ENCODE measurements around the gene ZNF292. TPM values are rescaled to one million over a fixed set of nuclear protein-coding genes. Genes with fewer than 3 reads are reported as not detected.
A peak's percentile ranks its signal among the peaks of the same experiment; 100 is the strongest.
"Not testable (repeated sequence)": the region's sequence is repeated elsewhere in the genome, so short reads cannot be mapped to it uniquely, and the experiment has no call there.

Gene ZNF292
- polyA plus RNA-seq, 1 donor = 23.9 TPM

DNA sequence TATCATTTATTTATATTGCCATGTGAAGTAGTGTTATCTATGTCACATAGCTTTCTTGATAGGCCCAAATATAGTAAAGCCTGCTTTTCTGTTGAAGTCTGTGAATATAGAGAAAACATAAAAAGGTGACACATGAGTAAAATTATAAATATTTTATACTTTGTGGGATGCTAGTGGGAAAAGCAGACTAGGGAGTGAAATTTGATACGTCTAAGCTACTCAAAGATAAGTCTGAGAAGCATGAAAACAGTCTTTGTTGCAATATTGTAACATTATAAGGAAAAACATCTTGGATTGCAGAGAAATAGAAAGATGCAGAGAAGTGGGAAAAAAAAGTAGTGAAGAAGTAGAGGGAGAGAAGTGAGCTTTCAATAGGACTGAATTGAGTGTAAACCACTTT is 75.4 kb downstream of the ZNF292 start:
- Histone ChIP-seq H3K4me1 (ENCODE audit: control insufficient read depth, insufficient read depth, low read length) (no peaks in the 10 kb centered on the region), H3K4me3 (ENCODE audit: low read length) (no peak overlapping the region), H3K36me3 (ENCODE audit: control insufficient read depth, insufficient read depth, low read length) (peaks cover 10% of the 10 kb centered on the region), H3K27me3 (ENCODE audit: control insufficient read depth, insufficient read depth, low read length) (no peaks in the 10 kb centered on the region), H3K27ac (ENCODE audit: low read length) (no peak overlapping the region), H3K9me3 (ENCODE audit: control insufficient read depth, low read depth, low read length) (no peaks in the 10 kb centered on the region)
- DNase-seq = no peak
- WGBS (ENCODE audit: insufficient coverage, low lambda C conversion rate) = no CpG with 5 or more reads among the region's 1 CpG

DNA sequence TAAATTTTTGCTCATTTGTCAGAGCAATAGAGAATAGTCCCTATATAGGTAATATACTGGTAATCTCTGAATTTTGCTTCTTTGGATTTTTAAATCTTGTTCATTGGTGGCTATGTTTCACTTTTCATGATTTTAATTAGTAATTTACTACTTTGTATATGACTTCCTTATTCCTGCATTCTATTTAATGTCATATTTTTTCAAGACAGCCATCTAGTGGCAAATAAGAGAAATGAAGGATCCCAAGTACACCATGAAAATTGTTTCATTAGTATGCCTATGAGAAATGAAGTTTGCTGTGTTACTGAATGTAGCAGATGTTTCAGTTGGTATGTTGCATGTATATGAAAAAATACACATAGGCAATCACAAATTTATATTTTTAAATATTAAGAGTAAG is 82.4 kb downstream of the ZNF292 start:
- Histone ChIP-seq H3K4me3 (ENCODE audit: low read length) (no peak overlapping the region), H3K9me3 (ENCODE audit: control insufficient read depth, low read depth, low read length) (peaks cover 7% of the 10 kb centered on the region), H3K27ac (ENCODE audit: low read length) (no peak overlapping the region), H3K36me3 (ENCODE audit: control insufficient read depth, insufficient read depth, low read length) (peaks cover 22% of the 10 kb centered on the region), H3K4me1 (ENCODE audit: control insufficient read depth, insufficient read depth, low read length) (peaks cover 3% of the 10 kb centered on the region), H3K27me3 (ENCODE audit: control insufficient read depth, insufficient read depth, low read length) (no peaks in the 10 kb centered on the region)
- DNase-seq = no peak

DNA sequence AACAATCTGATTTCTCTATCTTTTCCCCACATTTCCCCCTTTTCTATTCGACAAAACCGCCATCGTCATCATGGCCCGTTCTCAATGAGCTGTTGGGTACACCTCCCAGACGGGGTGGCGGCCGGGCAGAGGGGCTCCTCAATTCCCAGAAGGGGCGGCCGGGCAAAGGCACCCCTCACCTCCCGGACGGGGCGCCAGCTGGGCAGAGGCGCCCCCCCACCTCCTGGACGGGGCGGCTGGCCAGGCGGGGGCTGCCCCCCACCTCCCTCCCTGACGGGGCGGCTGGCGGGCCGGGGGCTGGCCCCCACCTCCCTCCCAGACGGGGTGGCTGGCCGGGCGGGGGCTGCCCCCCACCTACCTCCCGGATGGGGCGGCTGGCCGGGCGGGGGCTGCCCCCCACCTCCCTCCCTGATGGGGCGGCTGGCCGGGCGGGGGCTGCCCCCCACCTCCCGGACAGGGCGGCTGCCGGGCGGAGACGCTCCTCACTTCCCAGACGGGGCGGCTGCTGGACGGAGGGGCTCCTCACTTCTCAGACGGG is 83.8 kb downstream of the ZNF292 start:
- peaks cover 23% of the 10 kb centered on the region for H3K36me3 ChIP-seq (ENCODE audit: control insufficient read depth, insufficient read depth, low read length)
- not testable (repeated sequence) for DNase-seq; H3K27me3 ChIP-seq (ENCODE audit: control insufficient read depth, insufficient read depth, low read length); H3K9me3 ChIP-seq (ENCODE audit: control insufficient read depth, low read depth, low read length); H3K4me3 ChIP-seq (ENCODE audit: low read length); H3K4me1 ChIP-seq (ENCODE audit: control insufficient read depth, insufficient read depth, low read length); H3K27ac ChIP-seq (ENCODE audit: low read length)
- no CpG with 5 or more reads among the region's 39 CpGs for WGBS (ENCODE audit: insufficient coverage, low lambda C conversion rate)

- 100% methylated on average over 2 of the region's 5 CpGs for WGBS (ENCODE audit: insufficient coverage, low lambda C conversion rate)
- Histone ChIP-seq H3K4me3 (ENCODE audit: low read length) (no peak overlapping the region), H3K27ac (ENCODE audit: low read length) (no peak overlapping the region), H3K4me1 (ENCODE audit: control insufficient read depth, insufficient read depth, low read length) (no peaks in the 10 kb centered on the region), H3K36me3 (ENCODE audit: control insufficient read depth, insufficient read depth, low read length) (peaks cover 29% of the 10 kb centered on the region), H3K27me3 (ENCODE audit: control insufficient read depth, insufficient read depth, low read length) (no peaks in the 10 kb centered on the region), H3K9me3 (ENCODE audit: control insufficient read depth, low read depth, low read length) (peaks cover 7% of the 10 kb centered on the region)
- DNase-seq = no peak
Measured at GRCh38 chr6:87241304-87241703, 85.9 kb downstream of the ZNF292 start.

- no peak for DNase-seq
- Histone ChIP-seq H3K27ac (ENCODE audit: low read length) (no peak overlapping the region), H3K9me3 (ENCODE audit: control insufficient read depth, low read depth, low read length) (peaks cover 7% of the 10 kb centered on the region), H3K4me1 (ENCODE audit: control insufficient read depth, insufficient read depth, low read length) (no peaks in the 10 kb centered on the region), H3K4me3 (ENCODE audit: low read length) (no peak overlapping the region), H3K27me3 (ENCODE audit: control insufficient read depth, insufficient read depth, low read length) (no peaks in the 10 kb centered on the region), H3K36me3 (ENCODE audit: control insufficient read depth, insufficient read depth, low read length) (peaks cover 36% of the 10 kb centered on the region)
- 90% methylated on average over 3 of the region's 4 CpGs for WGBS (ENCODE audit: insufficient coverage, low lambda C conversion rate)
Measured at GRCh38 chr6:87242311-87242710, 86.9 kb downstream of the ZNF292 start.

DNA sequence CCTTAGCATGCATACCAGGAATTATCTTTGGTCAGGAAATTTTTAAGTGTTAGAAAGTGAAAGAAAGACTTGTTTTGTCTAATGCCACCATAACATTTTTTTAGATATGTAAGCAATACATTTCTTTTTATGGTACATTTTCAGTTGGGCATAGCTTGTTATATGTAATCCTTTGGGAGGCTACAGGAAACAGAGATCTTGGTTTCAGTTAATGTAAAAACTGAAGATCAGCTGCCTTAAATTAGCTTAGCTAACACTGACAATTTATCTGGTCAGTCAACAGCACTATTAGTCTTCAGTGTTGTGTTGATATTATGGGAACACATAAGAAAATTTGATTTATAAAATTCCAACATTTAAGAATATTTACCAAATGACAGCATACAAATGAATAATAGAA is 88.4 kb downstream of the ZNF292 start:
- Histone ChIP-seq H3K4me1 (ENCODE audit: control insufficient read depth, insufficient read depth, low read length) (no peaks in the 10 kb centered on the region), H3K9me3 (ENCODE audit: control insufficient read depth, low read depth, low read length) (peaks cover 7% of the 10 kb centered on the region), H3K27ac (ENCODE audit: low read length) (no peak overlapping the region), H3K4me3 (ENCODE audit: low read length) (no peak overlapping the region), H3K27me3 (ENCODE audit: control insufficient read depth, insufficient read depth, low read length) (no peaks in the 10 kb centered on the region), H3K36me3 (ENCODE audit: control insufficient read depth, insufficient read depth, low read length) (peaks cover 43% of the 10 kb centered on the region)
- DNase-seq = no peak

DNA sequence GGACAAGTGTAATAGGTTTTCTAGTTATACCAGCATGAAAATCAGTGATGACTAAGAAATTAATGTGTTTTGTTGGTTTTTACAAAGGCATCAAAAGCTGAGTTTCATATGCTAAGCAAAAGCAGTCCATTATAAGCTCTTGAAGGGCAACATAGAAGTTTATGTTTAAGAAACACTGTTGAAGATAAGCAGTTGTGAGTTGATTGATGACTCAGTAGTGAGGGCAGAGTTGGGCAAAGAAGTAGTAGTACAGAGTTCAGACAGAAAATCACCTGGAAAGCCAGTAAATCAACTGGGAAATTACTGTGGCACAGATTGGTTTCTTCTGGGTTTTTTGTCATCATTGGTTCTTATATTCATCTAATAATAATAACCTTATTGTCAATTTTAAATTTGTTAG is 89.0 kb downstream of the ZNF292 start:
- no peak overlapping the region for H3K27ac ChIP-seq (ENCODE audit: low read length)
- no peaks in the 10 kb centered on the region for H3K4me1 ChIP-seq (ENCODE audit: control insufficient read depth, insufficient read depth, low read length)
- DNase-seq = peak; percentile 7 to 36
- H3K27me3 ChIP-seq (ENCODE audit: control insufficient read depth, insufficient read depth, low read length) = no peaks in the 10 kb centered on the region
- peaks cover 48% of the 10 kb centered on the region for H3K36me3 ChIP-seq (ENCODE audit: control insufficient read depth, insufficient read depth, low read length)
- H3K4me3 ChIP-seq (ENCODE audit: low read length) = no peak overlapping the region
- peaks cover 5% of the 10 kb centered on the region for H3K9me3 ChIP-seq (ENCODE audit: control insufficient read depth, low read depth, low read length)

GRCh38 chr6:87250019-87250418 is 94.7 kb downstream of the ZNF292 start:
- no peak overlapping the region for H3K4me3 ChIP-seq (ENCODE audit: low read length)
- no peak for DNase-seq
- H3K27ac ChIP-seq (ENCODE audit: low read length) = no peak overlapping the region
- no peaks in the 10 kb centered on the region for H3K9me3 ChIP-seq (ENCODE audit: control insufficient read depth, low read depth, low read length)
- H3K4me1 ChIP-seq (ENCODE audit: control insufficient read depth, insufficient read depth, low read length) = no peaks in the 10 kb centered on the region
- no peaks in the 10 kb centered on the region for H3K27me3 ChIP-seq (ENCODE audit: control insufficient read depth, insufficient read depth, low read length)
- peaks cover 56% of the 10 kb centered on the region for H3K36me3 ChIP-seq (ENCODE audit: control insufficient read depth, insufficient read depth, low read length)

DNA sequence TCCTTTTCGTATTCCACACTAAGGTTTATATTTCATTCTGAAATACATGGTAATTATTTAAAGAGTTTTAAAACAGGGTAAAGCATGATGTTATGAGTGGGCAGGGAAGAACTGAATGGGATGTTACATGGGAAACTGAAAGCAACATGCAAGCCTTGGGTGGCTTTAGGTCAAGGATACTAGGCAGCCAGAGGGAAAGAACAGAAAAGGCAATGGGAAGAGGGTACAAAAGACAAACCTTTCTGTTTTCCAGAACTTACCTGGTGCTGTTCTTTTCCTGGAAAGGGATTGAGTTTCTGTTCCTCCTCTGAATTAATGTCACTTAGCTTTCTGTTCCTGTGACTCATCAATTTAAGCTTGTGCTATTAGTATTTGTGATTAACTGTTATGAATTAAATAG is 95.9 kb downstream of the ZNF292 start:
- no peaks in the 10 kb centered on the region for H3K9me3 ChIP-seq (ENCODE audit: control insufficient read depth, low read depth, low read length)
- no peaks in the 10 kb centered on the region for H3K27me3 ChIP-seq (ENCODE audit: control insufficient read depth, insufficient read depth, low read length)
- H3K36me3 ChIP-seq (ENCODE audit: control insufficient read depth, insufficient read depth, low read length) = peaks cover 64% of the 10 kb centered on the region
- no peak overlapping the region for H3K27ac ChIP-seq (ENCODE audit: low read length)
- DNase-seq = no peak
- H3K4me3 ChIP-seq (ENCODE audit: low read length) = no peak overlapping the region
- no peaks in the 10 kb centered on the region for H3K4me1 ChIP-seq (ENCODE audit: control insufficient read depth, insufficient read depth, low read length)
- 100% methylated on average over 1 of the region's 1 CpG for WGBS (ENCODE audit: insufficient coverage, low lambda C conversion rate)

DNA sequence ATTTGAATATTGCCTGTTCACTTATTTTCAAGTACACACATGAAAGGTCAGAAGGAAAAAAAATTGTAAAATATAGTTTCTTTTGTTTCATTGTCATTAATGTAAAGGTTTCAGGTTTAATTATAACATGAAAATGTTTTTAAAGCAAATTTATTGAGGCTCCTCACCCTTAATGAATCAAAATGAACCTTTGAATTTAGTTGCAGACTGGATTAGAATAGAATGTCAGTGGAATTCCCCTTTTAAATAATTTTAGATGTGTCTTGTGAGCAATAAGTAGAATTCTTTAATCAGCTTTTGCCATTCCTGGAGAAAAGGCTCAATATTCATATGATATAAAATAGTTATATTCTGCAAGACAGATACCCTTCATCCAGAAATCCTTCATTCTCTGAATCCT is 96.4 kb downstream of the ZNF292 start:
- Histone ChIP-seq H3K36me3 (ENCODE audit: control insufficient read depth, insufficient read depth, low read length) (peaks cover 64% of the 10 kb centered on the region), H3K27ac (ENCODE audit: low read length) (no peak overlapping the region), H3K27me3 (ENCODE audit: control insufficient read depth, insufficient read depth, low read length) (no peaks in the 10 kb centered on the region), H3K4me3 (ENCODE audit: low read length) (no peak overlapping the region), H3K9me3 (ENCODE audit: control insufficient read depth, low read depth, low read length) (no peaks in the 10 kb centered on the region), H3K4me1 (ENCODE audit: control insufficient read depth, insufficient read depth, low read length) (no peaks in the 10 kb centered on the region)
- no peak for DNase-seq

GRCh38 chr6:87257046-87257445 is 101.7 kb downstream of the ZNF292 start:
- Histone ChIP-seq H3K36me3 (ENCODE audit: control insufficient read depth, insufficient read depth, low read length) (peaks cover 49% of the 10 kb centered on the region), H3K27ac (ENCODE audit: low read length) (no peak overlapping the region), H3K4me3 (ENCODE audit: low read length) (no peak overlapping the region), H3K9me3 (ENCODE audit: control insufficient read depth, low read depth, low read length) (peaks cover 3% of the 10 kb centered on the region), H3K4me1 (ENCODE audit: control insufficient read depth, insufficient read depth, low read length) (no peaks in the 10 kb centered on the region), H3K27me3 (ENCODE audit: control insufficient read depth, insufficient read depth, low read length) (no peaks in the 10 kb centered on the region)
- no CpG with 5 or more reads among the region's 3 CpGs for WGBS (ENCODE audit: insufficient coverage, low lambda C conversion rate)
- DNase-seq = no peak

Measured in large intestine (tissue), 3 donors.